ENCODE data around the gene OSM.

Gene OSM

DNA sequence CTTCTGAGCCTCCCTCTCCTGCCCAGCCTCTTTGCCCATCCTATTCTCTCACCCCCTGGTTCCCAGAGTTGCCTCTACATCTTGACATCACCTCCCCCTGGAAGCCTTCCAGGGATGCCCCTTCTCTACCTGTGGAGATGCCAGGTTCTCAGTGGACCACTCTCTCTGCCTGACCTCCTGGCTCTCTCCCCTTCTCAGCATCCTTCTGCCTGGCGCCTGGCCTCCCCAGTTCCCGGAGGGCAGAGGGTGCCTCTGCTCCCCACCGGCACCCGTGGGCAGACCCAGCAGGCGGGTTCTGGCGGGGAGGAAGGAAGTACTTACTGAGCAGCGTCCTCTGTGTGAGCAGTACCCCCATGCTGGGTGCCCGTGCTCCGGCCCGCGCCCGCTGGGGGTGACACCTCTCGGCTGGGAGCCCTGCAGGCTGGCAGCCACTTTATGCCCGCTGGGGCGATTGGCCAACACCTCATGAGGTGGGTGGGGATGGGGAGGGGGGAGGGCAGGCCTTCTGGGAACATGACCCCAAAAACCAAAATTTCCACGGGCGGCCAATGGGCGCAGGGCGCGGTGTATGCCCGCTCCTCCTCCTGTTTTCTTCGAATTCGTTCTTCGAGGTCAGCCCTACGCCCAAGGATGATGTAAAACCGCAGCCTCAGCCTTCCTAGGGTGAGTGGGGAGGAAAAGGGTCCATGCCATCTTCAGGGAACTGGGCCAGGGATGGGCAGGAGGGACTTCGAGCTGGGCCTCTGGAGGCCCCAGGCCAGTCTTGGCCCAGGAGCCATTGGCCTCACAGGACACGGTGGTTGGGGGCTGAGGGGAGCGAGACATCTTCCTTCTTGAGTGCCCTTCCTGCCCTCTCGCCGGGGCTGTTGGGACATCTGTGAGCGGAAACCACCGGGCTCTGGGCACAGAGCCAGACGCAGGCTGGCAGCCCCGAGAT, at the start of gene OSM:
OSM (minus strand) TSS at position 407 of the 937 bp plus-strand sequence; CDS start at position 355, 52 bp downstream.
- DNase-seq (ENCODE audit: low read depth, low spot score): no peak

DNA sequence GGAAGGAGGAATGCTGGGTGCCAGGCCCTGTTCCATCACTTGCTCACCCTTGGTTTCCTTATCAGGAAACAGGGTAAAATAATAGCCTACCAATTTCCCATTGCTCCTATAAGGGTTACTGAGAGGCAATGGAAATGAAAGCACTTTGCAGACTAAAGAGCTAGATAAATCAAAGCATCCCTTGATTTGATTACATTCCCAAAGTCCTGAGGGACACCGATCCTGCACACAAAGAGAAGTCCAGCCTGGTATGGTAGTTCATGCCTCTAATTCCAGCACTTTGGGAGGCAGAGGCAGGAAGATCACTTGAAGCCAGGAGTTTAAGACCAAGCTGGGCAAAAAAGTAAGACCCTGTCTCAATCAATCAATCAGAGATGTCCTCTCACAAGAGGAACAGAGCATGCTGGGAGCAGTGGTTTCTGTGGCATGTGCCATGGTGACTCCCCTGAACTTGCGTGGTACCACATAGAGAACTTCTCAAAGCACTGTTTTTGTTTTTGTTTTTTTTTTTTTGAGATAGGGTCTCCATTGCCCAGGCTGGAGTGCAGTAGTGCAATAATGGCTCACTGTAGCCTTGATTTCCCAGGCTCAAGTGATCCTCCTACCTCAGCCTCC, 49.4 kb upstream of the OSM start:
- DNase-seq (ENCODE audit: low read depth, low spot score): no peak

DNA sequence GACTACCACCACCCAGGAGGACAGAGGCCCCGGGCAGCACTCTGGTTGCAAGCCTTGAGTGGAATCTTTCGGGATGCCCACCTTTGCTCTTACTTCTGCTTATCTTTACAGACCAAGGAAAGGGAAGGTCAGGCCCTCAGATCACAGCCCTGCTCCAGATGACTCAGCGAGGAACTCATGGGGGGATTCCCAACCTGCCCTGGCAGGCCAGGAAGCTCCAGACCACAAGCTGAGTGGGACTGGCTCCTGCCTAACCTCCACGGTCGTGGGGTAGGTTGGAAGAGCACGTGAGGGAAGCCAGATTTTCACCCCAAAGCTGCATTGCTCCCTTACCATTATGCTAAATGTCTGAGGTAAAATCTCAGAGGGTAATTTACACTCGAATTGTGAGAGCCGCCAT, 48.3 kb upstream of the OSM start:
- no peak for DNase-seq (ENCODE audit: low read depth, low spot score)

DNA sequence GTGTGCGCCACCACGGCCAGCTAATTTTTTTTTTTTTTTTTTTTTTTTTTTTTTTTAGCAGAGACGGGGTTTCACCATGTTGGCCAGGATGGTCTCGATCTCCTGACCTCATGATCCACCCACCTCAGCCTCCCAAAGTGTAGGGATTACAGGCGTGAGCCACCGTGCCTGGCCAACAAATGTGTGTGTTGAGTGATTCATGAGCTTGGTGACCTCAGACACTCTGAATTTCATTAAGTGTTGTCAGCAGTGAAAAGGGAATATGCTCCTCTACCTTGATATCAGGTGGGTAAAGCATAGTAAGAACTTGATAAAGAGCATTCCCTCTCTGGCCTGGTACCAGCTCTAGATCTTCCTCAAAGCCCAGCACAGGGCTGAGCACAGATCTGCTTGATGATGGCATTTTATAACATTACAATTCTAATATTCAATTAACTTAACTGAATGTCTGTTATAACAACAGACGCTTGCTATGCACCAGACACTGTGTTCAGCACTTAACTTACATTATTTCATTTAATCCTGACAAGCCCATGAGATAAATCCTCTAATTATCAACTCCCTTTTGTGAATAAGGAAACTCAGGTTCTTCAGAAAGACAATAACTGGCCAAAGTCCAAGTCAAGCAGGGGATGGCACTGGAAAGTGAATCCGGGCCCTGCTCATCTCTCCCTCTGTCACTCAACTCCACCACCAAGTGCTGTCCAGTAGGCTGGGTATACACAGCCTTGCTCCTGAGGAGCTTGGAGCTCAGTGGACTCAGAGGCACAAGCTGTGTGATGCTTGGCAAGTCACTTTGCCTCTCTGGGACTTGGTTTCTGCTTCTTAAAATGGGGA, 47.1 kb upstream of the OSM start:
- no peak for DNase-seq (ENCODE audit: low read depth, low spot score)

DNA sequence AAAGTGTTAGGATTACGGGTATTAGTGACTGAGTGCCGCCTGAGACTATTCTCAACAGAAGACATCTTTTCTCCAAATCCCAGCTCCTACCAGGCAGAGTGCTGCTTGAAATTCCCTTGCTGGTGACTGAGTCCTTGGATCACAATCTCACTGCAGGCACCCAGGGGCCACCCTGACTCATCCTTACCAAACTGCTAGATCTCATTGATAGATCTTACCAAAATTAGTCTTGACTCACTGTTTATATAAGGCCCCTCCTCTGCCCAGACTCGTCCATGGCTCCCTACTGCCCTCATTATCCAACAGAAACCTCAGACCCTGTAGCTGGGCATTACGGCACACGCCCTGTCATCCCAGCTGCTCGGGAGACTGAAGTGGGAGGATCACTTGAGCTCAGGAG, 45.4 kb upstream of the OSM start:
- DNase-seq (ENCODE audit: low read depth, low spot score): no peak

DNA sequence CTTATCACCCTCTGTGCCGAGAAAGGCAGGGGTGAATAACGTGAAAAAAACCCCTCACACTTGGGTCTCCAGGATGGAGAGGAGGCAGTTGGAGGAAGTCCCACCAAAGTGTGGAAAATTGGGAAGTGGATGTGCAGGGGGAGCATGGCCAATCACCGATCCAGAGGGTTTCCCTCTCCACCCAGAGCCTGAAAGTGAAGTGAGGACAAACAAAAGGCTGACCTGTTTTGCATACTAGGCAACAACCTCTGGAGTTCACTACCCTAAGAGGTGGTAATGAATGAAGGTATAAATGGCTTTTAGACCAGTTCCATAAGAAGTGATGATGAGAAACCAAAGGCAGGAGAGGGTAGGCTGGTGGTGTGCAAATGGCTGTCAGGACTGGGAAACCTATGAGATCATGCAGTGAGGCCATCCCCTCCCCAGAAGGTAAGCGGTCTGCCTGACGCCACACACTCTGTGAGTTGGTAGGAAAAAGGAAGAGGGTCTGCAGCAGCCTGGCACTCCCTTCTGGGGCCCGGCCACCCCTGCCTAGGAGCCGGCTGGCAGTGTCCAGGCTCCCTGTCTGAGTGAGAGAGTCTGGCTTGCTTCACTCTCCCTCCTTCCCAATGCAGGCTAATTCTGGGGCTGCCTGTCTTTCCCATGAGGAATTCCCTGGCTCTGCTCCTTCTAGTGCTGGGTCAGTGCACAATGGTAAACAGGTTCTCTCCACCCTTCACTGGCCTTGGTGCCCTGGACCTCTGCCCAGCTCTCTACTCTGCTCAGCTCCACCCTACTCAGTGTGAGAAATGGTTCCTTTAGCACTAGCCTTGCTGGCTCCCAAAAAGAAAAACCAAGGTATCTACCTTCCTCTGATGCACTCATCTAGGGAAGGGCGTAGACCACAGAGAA, 44.5 kb upstream of the OSM start:
- no peak for DNase-seq (ENCODE audit: low read depth, low spot score)

DNA sequence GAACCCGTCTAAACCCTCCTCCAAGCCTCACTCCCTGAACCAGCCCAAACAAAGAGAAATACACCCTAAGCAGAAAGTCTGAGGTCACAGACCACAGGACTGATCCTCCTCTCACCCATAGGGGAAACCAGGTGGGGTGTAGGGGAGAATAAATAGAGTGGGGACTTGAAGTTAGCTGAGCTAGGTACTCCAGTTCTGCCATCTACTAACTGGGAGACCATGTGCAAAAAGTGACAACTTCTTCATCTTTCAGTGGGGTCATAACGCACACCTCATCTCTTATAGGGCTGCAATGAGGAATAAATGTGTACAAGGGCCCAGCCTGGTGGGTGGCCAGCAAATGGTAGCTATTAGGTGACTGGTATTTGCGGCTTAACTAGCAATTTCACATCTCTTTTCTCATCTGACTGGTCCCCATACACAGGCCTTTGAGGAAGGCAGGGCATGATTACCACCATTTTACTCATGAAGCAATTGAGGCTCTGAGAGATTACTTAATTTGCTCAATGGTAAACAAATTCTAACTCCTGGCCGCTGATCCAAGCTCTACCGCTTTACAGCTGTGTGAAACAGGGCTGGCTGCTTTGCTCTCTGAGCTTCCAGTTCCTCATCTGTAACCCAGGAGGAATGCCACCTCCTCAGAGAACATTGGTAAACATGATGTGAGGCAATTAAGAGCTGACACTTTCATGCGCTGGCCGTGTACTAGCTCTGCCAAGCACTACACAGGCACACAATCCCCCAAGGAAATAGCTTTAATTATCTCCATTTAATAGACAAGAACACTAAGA, 43.5 kb upstream of the OSM start:
- DNase-seq (ENCODE audit: low read depth, low spot score): no peak

DNA sequence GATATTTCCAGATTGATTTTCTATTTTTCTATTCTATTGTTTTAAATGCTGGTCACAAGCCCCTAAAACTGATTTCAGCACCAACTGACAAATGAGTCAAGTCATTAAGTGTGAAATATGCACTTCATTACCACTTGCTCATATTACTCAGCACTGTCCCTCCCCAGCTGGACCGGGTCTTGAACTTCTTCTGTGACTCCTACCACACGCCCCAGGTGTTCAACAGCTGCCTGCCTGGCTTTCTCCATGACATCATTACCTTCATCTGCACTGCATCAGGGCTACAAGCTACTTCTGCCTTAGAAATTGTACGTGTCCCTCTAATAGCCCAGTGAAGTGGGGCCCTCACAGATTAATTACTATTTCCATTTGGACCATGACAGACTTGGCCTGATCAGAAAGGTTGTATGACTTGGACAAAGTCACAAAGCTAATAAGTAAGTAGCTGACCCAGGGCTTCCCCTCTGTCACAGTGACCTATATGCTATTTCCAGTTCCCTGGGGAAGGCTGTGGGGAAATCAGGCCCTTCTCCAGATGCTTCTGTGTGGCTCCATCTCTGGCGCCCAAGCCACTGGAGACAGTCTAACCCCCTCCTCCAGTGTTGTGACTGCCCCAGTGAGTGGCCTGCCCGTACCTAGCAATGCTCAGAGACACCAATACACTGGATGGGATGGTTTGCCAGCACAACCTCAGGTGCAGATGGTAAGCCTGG, 42.0 kb upstream of the OSM start:
- DNase-seq (ENCODE audit: low read depth, low spot score): no peak

DNA sequence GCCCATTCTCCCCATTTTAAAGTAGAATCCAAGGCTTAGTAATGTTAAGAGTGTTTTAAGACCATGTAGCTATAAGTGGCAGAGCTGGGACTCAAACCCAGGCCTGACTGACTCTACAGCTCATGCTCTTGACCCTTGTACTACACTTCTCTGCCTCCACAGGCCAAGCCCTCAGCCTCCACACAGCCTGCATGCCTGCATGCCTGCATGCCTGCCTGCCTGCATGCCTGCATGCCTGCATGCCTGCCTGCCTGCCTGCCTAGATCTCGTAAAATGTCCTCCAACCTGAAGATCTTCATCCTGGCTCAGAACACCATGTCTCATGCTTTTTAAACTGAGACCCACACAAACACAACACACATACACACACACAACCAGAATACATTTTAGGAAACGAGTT, 41.4 kb upstream of the OSM start:
- DNase-seq (ENCODE audit: low read depth, low spot score): no peak

DNA sequence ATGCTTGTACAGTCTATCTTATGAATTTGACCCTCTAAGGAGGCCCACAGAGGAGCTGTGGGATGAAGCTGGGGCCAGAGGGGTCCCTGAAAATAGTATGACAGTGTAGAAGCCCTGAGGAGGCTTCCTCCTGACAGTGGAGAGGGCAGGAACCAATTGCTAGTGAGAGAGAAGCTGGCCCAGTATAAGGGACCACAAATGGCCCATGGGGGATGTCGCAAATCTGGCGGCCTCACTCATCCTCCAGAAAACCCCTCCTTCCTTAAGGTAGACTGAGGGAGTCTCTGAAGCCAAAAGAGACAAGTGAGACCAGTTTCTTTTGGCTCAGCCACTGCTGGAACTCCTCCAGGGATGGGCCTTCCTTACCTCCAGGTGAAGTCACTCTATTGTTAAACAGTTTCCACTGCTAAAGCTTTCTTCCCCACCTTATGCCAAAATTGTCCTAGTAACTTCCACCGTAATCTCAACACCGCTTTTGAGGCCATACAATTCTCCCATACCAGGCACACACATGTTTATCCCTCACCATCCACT, 40.5 kb upstream of the OSM start:
- DNase-seq (ENCODE audit: low read depth, low spot score): no peak

DNA sequence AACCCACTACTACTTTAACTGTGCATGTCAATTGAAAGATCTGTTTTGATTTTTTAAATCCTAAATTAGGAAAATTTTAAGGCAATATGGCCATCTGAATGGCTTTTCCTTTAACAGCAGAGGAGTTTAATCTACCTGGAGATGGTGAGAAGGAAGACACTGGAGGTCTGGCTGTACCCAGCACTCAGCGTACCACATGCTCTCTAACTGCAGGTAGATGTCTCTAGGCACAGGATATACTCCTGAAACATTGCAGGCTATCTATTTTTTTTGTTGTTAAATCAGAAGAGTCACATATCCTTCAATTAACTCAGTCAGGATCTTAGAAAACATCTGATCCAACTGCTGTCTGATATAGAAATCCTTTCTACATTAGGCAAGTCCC, 40.0 kb upstream of the OSM start:
- no peak for DNase-seq (ENCODE audit: low read depth, low spot score)

DNA sequence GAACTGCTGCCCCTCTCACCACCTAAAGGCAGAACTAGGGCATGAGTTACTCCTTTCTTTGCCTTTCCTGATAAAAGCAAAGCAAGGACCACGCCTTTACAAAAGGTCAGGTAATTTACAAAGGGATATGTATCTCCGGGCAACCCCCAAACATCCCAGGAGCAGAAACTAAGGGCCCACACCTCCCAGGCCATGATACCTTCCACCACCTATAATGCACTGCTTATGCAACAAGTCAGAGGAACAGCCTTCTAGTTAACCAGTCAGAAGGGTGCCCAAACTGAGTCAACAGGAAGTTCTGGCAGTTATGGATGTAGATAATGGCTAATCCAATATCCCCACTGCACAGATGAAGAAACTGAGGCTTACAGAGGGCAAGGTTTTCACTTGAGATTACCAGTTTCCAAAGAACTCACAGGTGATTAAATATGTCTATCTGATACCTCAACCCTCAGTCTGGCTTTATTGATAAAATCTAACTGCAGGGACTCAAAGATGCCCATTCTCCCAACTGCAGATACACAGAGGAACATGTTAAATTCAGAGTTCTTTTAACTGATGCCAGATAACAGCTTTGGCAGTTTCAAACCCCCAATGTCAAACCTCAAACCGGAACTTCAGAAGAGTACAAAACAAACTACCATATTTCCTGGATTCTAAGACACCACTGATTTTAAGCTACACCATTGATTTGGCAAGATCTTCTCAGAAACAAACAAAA, 39.4 kb upstream of the OSM start:
- DNase-seq (ENCODE audit: low read depth, low spot score): no peak

DNA sequence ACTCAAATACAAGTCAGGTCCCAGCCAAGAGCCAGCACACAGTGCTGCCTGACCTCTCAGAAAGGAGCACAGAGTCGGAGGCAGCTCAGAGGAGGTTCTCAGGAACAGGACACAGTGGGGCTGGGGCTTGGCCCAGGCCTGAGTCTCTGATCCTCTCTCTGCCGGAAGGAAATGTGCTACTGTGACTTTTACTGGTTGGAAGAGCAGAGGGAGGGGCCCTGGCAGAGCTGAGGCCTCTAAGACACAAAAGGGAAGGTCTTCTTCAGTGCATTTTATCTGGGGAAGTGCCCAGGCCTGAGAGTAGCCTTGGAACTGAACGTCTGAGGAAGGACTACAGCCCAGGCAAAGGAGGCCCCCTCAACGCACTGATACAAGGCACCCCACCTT, 38.9 kb upstream of the OSM start:
- DNase-seq (ENCODE audit: low read depth, low spot score): no peak

DNA sequence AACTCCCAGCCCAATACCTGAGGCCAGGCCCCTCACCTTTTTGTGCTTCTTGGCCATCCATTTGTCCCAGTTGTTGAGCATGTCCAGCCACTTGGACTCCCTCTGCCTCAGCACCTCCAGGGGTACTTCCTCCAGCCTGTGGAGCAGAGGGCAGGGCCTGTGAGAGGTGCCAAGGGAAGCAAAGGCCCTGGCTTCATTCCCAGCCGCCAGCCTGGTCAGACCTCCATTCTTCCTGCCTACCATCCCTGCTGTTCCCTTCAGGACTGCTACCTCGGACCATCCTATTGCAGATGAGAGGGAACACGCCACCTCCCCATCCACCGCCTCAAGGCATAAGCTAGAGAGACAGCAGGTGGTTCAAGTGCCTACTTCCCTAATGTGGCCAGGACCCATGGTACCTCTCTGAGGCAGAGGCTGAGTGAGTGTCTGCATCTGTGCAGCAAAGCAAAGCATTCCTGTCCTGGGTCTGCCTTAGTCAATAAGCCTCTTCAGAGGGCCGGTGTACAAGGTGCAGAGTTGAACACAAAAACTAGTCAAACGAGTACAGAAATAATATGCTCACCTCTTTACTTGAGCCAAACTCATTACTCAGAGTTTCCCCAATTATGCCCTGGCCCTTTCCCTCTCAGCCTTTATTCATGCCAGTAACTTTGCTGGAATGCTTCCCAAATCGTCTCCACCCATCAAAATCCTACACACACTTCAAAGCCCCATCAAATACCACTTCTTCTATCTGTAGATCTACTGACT, 38.0 kb upstream of the OSM start:
- no peak for DNase-seq (ENCODE audit: low read depth, low spot score)

DNA sequence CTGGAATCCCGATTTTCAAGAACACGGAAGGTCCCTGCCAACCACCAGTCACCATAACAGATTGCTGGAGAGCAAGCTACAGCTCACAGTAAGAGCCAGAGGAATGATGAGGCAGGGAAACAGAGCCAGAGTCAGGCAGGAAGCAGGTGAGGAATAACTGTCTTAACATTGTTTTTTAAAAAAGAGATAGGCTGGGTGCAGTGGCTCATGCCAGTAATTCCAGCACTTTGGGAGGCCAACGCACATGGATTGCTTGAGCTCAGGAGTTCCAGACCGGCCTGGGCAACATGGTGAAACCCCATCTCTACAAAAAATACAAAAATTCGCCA, 36.1 kb upstream of the OSM start:
- DNase-seq (ENCODE audit: low read depth, low spot score): no peak

DNA sequence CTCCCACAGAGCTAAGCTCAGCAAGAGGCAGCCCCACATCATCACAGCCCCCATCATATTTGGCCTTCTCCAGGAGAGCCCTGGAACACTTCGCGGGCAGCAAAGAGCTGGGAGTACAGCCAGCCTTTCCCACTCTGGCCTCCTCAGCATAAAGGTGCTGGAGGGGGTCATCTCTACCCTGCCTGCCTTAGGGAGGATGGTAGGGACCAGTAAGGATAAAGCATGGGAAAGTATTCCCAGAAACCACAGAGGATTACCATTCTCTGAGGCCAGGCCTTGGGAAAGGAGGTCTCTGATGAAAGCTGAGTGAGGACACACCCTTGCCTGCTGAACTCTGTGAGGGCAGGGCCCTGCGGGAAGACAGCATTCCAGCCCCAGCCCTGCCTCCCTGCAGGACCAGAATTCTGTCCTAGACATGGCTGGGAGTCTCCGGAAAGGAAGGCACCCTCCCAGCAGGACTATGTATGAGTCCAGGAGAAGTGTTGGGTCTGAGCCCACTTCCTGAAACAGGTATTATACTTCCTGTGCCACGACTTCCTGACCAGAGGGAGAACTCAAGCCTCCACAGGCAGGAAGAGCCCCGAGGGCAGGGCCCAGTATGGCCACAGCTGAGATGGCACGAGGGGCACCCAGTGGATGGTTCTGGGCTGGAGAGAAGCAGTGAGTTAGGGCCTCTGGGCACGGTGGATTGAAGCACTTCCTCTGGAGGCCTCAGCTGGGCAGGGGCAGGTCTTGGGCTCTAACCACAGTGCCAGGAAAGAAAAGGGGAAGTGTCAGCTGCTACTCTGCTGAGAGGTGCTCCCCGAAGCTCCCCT, 35.6 kb upstream of the OSM start:
- peak; percentile 69 for DNase-seq (ENCODE audit: low read depth, low spot score)

DNA sequence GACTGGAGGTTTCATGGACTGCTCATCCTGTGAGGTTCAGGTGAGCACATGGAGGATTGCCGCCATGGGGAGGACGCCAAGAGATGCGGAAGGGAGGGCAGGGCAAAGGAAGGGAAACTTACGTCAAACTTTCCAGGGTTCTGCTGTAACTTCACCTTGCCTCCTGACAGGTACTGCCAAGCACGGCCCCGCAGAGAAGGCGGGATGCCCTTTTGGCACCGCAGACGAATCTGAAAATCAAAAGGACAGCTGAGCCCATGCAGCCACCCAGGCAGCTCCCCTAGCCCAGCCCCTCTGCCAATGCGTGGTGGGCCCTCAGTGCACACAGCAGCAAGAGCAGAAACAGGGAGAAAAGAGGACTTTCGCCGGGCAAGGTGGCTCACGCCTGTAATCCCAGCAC, 32.7 kb upstream of the OSM start:
- DNase-seq (ENCODE audit: low read depth, low spot score): no peak
